IMR-90 (cell line): ENCODE data around the gene COPS4. TPM values are rescaled to one million over a fixed set of nuclear protein-coding genes. Genes with fewer than 3 reads are reported as not detected.

Source experiments
- ATAC-seq: fragments of 200-7000 bp; cut with Tn5 transposase; 2 replicates; pipeline ENCODE4 v1.9.1; 2020; ENCODE audit warnings: low read depth, mild to moderate bottlenecking, moderate library complexity
- BruUV-seq: library from RNA; stranded (reverse); fragments of 400-500 nt; replicated peaks from 2 replicates; lab custom pipeline; 2021; lab: Mats Ljungman, UMichigan
- CTCF ChIA-PET: fragments of 300-600 bp; formaldehyde crosslinking; extraction: SDS; loops from one replicate; lab custom pipeline; 2021; ENCODE audit warnings: antibody characterized with exemption; lab: Yijun Ruan, JAX
- POLR2A ChIA-PET: fragments of 300-600 bp; sonication (Branson Sonifier 250); formaldehyde crosslinking; loops from one replicate; lab custom pipeline; 2022; ENCODE audit warnings: antibody characterized with exemption; ENCODE audit not compliant: unreplicated experiment; lab: Charles Lee
- DNase-seq: peaks from one replicate; pipeline ENCODE4 v3.0.0; 2013
- H2AFZ ChIP-seq: replicated peaks from 2 replicates; pipeline ENCODE3; 2013; ENCODE audit warnings: low read length, mild to moderate bottlenecking; ENCODE audit not compliant: poor library complexity
- H2AK5ac ChIP-seq: 2 replicates; pipeline ENCODE4 v1.6.1; 2013; ENCODE audit warnings: low read depth, low read length, inconsistent platforms
- H2AK9ac ChIP-seq: replicated peaks from 2 replicates; pipeline ENCODE3; 2013; ENCODE audit warnings: mild to moderate bottlenecking, low read depth, low read length, moderate library complexity; ENCODE audit not compliant: poor library complexity
- H2BK120ac ChIP-seq: 2 replicates; pipeline ENCODE4 v1.6.1; 2013; ENCODE audit warnings: low read depth, low read length, inconsistent platforms
- H2BK15ac ChIP-seq: 3 replicates; pipeline ENCODE4 v1.6.1; 2013; ENCODE audit warnings: low read depth, low read length, inconsistent platforms
- H2BK20ac ChIP-seq: 2 replicates; pipeline ENCODE4 v1.6.1; 2013; ENCODE audit warnings: low read depth, mild to moderate bottlenecking, inconsistent platforms, low read length, moderate library complexity
- H2BK5ac ChIP-seq: 2 replicates; pipeline ENCODE4 v1.6.1; 2013; ENCODE audit warnings: mild to moderate bottlenecking, low read depth, low read length, inconsistent platforms; ENCODE audit not compliant: poor library complexity, severe bottlenecking
- H3K14ac ChIP-seq: replicated peaks from 2 replicates; pipeline ENCODE4 v1.6.1; 2013; ENCODE audit warnings: low read depth, low read length, inconsistent platforms
- H3K18ac ChIP-seq: 2 replicates; pipeline ENCODE4 v1.6.1; 2013; ENCODE audit warnings: low read depth, low read length, control low read depth
- H3K23ac ChIP-seq: 2 replicates; pipeline ENCODE4 v1.6.1; 2013; ENCODE audit warnings: low read depth, low read length, inconsistent platforms
- H3K27ac ChIP-seq: 2 replicates; pipeline ENCODE4 v1.5.1; 2013; ENCODE audit warnings: mild to moderate bottlenecking, control low read depth, low read length; ENCODE audit not compliant: insufficient read depth
- H3K27me3 ChIP-seq: 2 replicates; pipeline ENCODE4 v1.6.1; 2013; ENCODE audit warnings: low read length; ENCODE audit not compliant: control insufficient read depth, insufficient read depth
- H3K36me3 ChIP-seq: 2 replicates; pipeline ENCODE4 v1.6.1; 2013; ENCODE audit warnings: low read length, mixed read lengths; ENCODE audit not compliant: control insufficient read depth, insufficient read depth
- H3K4ac ChIP-seq: 2 replicates; pipeline ENCODE4 v1.6.1; 2013; ENCODE audit warnings: low read depth, low read length, inconsistent platforms
- H3K4me1 ChIP-seq: 2 replicates; pipeline ENCODE4 v1.6.1; 2013; ENCODE audit warnings: low read length, mixed read lengths; ENCODE audit not compliant: control insufficient read depth, insufficient read depth
- H3K4me2 ChIP-seq: 2 replicates; pipeline ENCODE4 v1.6.1; 2013; ENCODE audit warnings: low read depth, mild to moderate bottlenecking, control low read depth, low read length, moderate library complexity
- H3K4me3 ChIP-seq: 2 replicates; pipeline ENCODE4 v1.5.1; 2013; ENCODE audit warnings: low read depth, mild to moderate bottlenecking, control low read depth, low read length, moderate library complexity; ENCODE audit not compliant: insufficient read depth
- H3K56ac ChIP-seq: 2 replicates; pipeline ENCODE4 v1.6.1; 2013; ENCODE audit warnings: low read length, inconsistent platforms; ENCODE audit not compliant: insufficient read depth; ENCODE audit errors: extremely low read depth
- H3K79me1 ChIP-seq, 2 experiments: 2 replicates each; pipeline ENCODE4 v1.6.1; 2013; ENCODE audit warnings: low read length in 2 of 2, inconsistent platforms in 1 of 2, low read depth in 1 of 2
- H3K9ac ChIP-seq: 2 replicates; pipeline ENCODE4 v1.6.1; 2013; ENCODE audit warnings: low read depth, low read length, control low read depth
- H3K9me1 ChIP-seq: 2 replicates; pipeline ENCODE4 v1.6.1; 2013; ENCODE audit warnings: low read length, inconsistent platforms; ENCODE audit not compliant: insufficient read depth
- H3K9me3 ChIP-seq: 2 replicates; pipeline ENCODE4 v1.6.1; 2013; ENCODE audit warnings: low read length; ENCODE audit not compliant: control insufficient read depth, insufficient read depth
- H4K20me1 ChIP-seq: 2 replicates; pipeline ENCODE4 v1.6.1; 2013; ENCODE audit warnings: low read length, inconsistent platforms; ENCODE audit not compliant: insufficient read depth
- H4K5ac ChIP-seq: 2 replicates; pipeline ENCODE4 v1.6.1; 2013; ENCODE audit warnings: mild to moderate bottlenecking, low read depth, low read length, control low read depth
- H4K8ac ChIP-seq, 2 experiments: 2 replicates each; pipeline ENCODE4 v1.6.1; 2013; ENCODE audit warnings: low read depth in 2 of 2, low read length in 2 of 2, control low read depth in 1 of 2, inconsistent platforms in 1 of 2
- H4K91ac ChIP-seq: 2 replicates; pipeline ENCODE4 v1.6.1; 2013; ENCODE audit warnings: low read depth, low read length, inconsistent platforms; ENCODE audit not compliant: insufficient read depth
- FOS ChIP-seq: fragments of 150-350 bp; IDR thresholded peaks from 2 replicates; pipeline ENCODE4 v1.6.1; 2016; ENCODE audit warnings: low read depth, low read length
- MXI1 ChIP-seq: IDR thresholded peaks from 2 replicates; pipeline ENCODE4 v1.6.1; 2012; ENCODE audit warnings: low read depth, mild to moderate bottlenecking, low read length, moderate library complexity, borderline replicate concordance
- POLR2A ChIP-seq: IDR thresholded peaks from 2 replicates; pipeline ENCODE4 v1.6.1; 2012; ENCODE audit warnings: mild to moderate bottlenecking, low read depth, low read length
- RCOR1 ChIP-seq: IDR thresholded peaks from 2 replicates; pipeline ENCODE4 v1.6.1; 2012; ENCODE audit warnings: mild to moderate bottlenecking, low read length, improper control_type of control experiment; ENCODE audit not compliant: insufficient replicate concordance
- RFX5 ChIP-seq: IDR thresholded peaks from 2 replicates; pipeline ENCODE4 v1.8.0; 2012; ENCODE audit warnings: low read depth, mild to moderate bottlenecking, low read length, moderate library complexity
- WGBS, 2 experiments: methylation state at CpG; one replicate each; pipeline versions ENCODE4 v1.1.5 to v1.1.7; 2013; ENCODE audit warnings: missing lambda C conversion rate in 2 of 2; ENCODE audit not compliant: insufficient read length in 1 of 2; ENCODE audit errors: extremely low coverage in 2 of 2; 5-methylcytosine and 5-hydroxymethylcytosine counted together
- dilution Hi-C: fragments of 300-500 bp; cut with HindIII; formaldehyde crosslinking; loops from one replicate; pipeline ENCODE4 v1.14.3; 2018; ENCODE audit warnings: low sequenced_read_pairs; ENCODE audit not compliant: unreplicated experiment
- in situ Hi-C: fragments of 300-500 bp; cut with MboI; formaldehyde crosslinking; loops from 3 replicates; pipeline ENCODE4 v1.14.3; 2019; ENCODE audit warnings: low sequenced_read_pairs, inconsistent platforms, mixed read lengths
- intact Hi-C: fragments of 100-400 bp; cut with micrococcal nuclease; formaldehyde crosslinking; loops from 2 replicates; pipeline ENCODE4 v1.10.0; 2022
- polyA plus RNA-seq, 3 experiments: library from polyadenylated mRNA; depleted of rRNA; stranded (reverse); fragments of >200 nt; gene quantifications; 2 replicates each; pipeline ENCODE4 v1.2.3, GENCODE V29; 2012; ENCODE audit warnings: low replicate concordance in 1 of 3
- total RNA-seq: library from RNA; depleted of rRNA; stranded (reverse); fragments of >200 nt; gene quantifications from 2 replicates; pipeline ENCODE4 v1.2.3, GENCODE V29; 2012

COPS4 gene
- total and polyA plus RNA-seq, 2 of the 4 experiments (the other 2 are of a cell fraction), result 40.1 to 115 TPM

- intact Hi-C loops, result loop anchor here (1.0 to 2.0 kb wide), 2 partner anchors 35 to 185 kb away; no protein-coding TSS in a partner anchor
- peak; percentile 78 for DNase-seq
- Histone ChIP-seq H3K18ac (no peak overlapping the region), H2AK5ac (no peak overlapping the region), H3K36me3 (peaks cover 3% of the 10 kb centered on the region; the same call in 1 of the 2 replicates), H2AFZ (no peak overlapping the region), H3K4ac (peak overlapping the region; percentile 28; the same call in 1 of the 2 replicates), H2BK5ac (peak overlapping the region; percentile 5), H2BK120ac (no peak overlapping the region), H3K4me3 (no peak overlapping the region), H4K5ac (no peak overlapping the region), H3K4me1 (peaks cover 2% of the 10 kb centered on the region), H4K91ac (peak overlapping the region; percentile 17; the same call in 1 of the 2 replicates), H3K9me3 (no peaks in the 10 kb centered on the region), H2AK9ac (no peak overlapping the region), H3K79me1 (0 out of 4 replicates have a peak, but pooled peaks cover 0 to 2% of the 10 kb centered on the region in 2 experiments), H2BK15ac (peak overlapping the region; percentile 46; the same call in 1 of the 3 replicates), H3K4me2 (no peak overlapping the region), H3K27ac (peak overlapping the region; percentile 69; the same call in 1 of the 2 replicates), H4K8ac (0 out of 4 replicates have a peak overlapping the region, but pooled peaks of 1 of the 2 experiments have one; percentile 3), H4K20me1 (no peaks in the 10 kb centered on the region), H3K9ac (no peak overlapping the region; the same call in 1 of the 2 replicates), H3K23ac (peak overlapping the region; percentile 23; the same call in 1 of the 2 replicates), H3K9me1 (peaks cover 7% of the 10 kb centered on the region; the same call in 1 of the 2 replicates), H3K27me3 (no peaks in the 10 kb centered on the region), H3K56ac (no peak overlapping the region; the same call in 1 of the 2 replicates), H2BK20ac (0 out of 2 replicates have a peak overlapping the region, but pooled peaks have one; percentile 9), H3K14ac (peak overlapping the region; percentile 33; the same call in 1 of the 2 replicates)
- TF ChIP-seq POLR2A (no peak), FOS (peak; percentile 81), MXI1 (no peak), RCOR1 (no peak), RFX5 (no peak)
- dilution Hi-C loops, result no loop called here
- ChIA-PET CTCF (interaction anchor here (0.6 to 1.7 kb wide), 6 partner anchors 185 to 1749 kb away, joined by 3 to 6 read pairs (median 3); no protein-coding TSS in a partner anchor), POLR2A (no interaction called here)
- in situ Hi-C loops, result loop anchor here (10.0 kb wide), 1 partner anchor 209 kb away; the partner anchor contains the start of gene COQ2
- no TSS peak for BruUV-seq
- ATAC-seq, result peak; percentile 82
- no CpG with 5 or more reads among the region's 4 CpGs for WGBS, 2 experiments
Measured at GRCh38 chr4:83075311-83076095, 40.5 kb downstream of the COPS4 start.
